Skeletal muscle cell (primary cell): ENCODE data around the gene RPTOR.

Experiments
- DNase-seq: peaks from one replicate; pipeline ENCODE4 v3.0.0-alpha.2; 2010; ENCODE audit warnings: low read depth
- H3K4me3 ChIP-seq: 2 replicates; pipeline ENCODE4 v1.5.1; 2011; ENCODE audit warnings: low read depth, mild to moderate bottlenecking, control low read depth, low read length, moderate library complexity

The RPTOR gene

GRCh38 chr17:80839511-80839941 lies 294.9 kb downstream of the RPTOR start:
- H3K4me3 ChIP-seq = no peak overlapping the region
- DNase-seq = no peak

- no peak for DNase-seq
- H3K4me3 ChIP-seq = no peak overlapping the region
Observed at GRCh38 chr17:80839970-80840369, 295.3 kb downstream of the RPTOR start.

- no peak for DNase-seq
- no peak overlapping the region for H3K4me3 ChIP-seq
Observed at GRCh38 chr17:80842456-80843013, 297.9 kb downstream of the RPTOR start.

GRCh38 chr17:80843741-80844156 lies 299.1 kb downstream of the RPTOR start:
- DNase-seq = no peak
- no peak overlapping the region for H3K4me3 ChIP-seq

GRCh38 chr17:80844418-80844990 lies 299.9 kb downstream of the RPTOR start:
- DNase-seq = no peak
- no peak overlapping the region for H3K4me3 ChIP-seq

GRCh38 chr17:80845069-80845862 lies 300.6 kb downstream of the RPTOR start:
- no peak overlapping the region for H3K4me3 ChIP-seq
- DNase-seq = no peak

- H3K4me3 ChIP-seq = no peak overlapping the region
- no peak for DNase-seq
Observed at GRCh38 chr17:80845863-80846671, 301.4 kb downstream of the RPTOR start.

- DNase-seq = no peak
- no peak overlapping the region for H3K4me3 ChIP-seq
Observed at GRCh38 chr17:80846932-80847331, 302.3 kb downstream of the RPTOR start.

- H3K4me3 ChIP-seq = no peak overlapping the region
- DNase-seq = no peak
Observed at GRCh38 chr17:80847496-80848230, 303.0 kb downstream of the RPTOR start.

- H3K4me3 ChIP-seq = no peak overlapping the region
- DNase-seq = no peak
Observed at GRCh38 chr17:80848449-80849102, 303.9 kb downstream of the RPTOR start.

GRCh38 chr17:80849119-80849518 lies 304.5 kb downstream of the RPTOR start:
- DNase-seq = no peak

GRCh38 chr17:80850109-80850508 lies 305.5 kb downstream of the RPTOR start:
- H3K4me3 ChIP-seq = no peak overlapping the region
- DNase-seq = no peak

More at GRCh38 chr17:80849119-80849518, 304.5 kb downstream of the RPTOR start:
- H3K4me3 ChIP-seq = no peak overlapping the region

GRCh38 chr17:80850817-80851216 lies 306.2 kb downstream of the RPTOR start:
- no peak for DNase-seq
- no peak overlapping the region for H3K4me3 ChIP-seq

GRCh38 chr17:80851277-80851925 lies 306.8 kb downstream of the RPTOR start:
- DNase-seq = no peak
- H3K4me3 ChIP-seq = no peak overlapping the region

- H3K4me3 ChIP-seq = no peak overlapping the region
- DNase-seq = no peak
Observed at GRCh38 chr17:80852476-80853015, 307.9 kb downstream of the RPTOR start.

GRCh38 chr17:80853076-80853475 lies 308.4 kb downstream of the RPTOR start:
- DNase-seq = no peak
- no peak overlapping the region for H3K4me3 ChIP-seq

- no peak for DNase-seq
- H3K4me3 ChIP-seq = no peak overlapping the region
Observed at GRCh38 chr17:80854220-80854619, 309.6 kb downstream of the RPTOR start.
